Measurements from ENCODE around the gene HPCAL4.

The HPCAL4 gene

GRCh38 chr1:39676948-39677548 lies 14.2 kb downstream of the HPCAL4 start:
- no peak overlapping the region for H3K4me3 ChIP-seq (ENCODE audit: low read depth, low read length)
- TF ChIP-seq CTCF (IDR thresholded peaks at IDR 0.05; ENCODE audit: low read depth, low read length, missing control alignments) = no peak
- in situ Hi-C loops (cut with HindIII; ENCODE audit: low sequenced_read_pairs) = no loop called here
- no peak for DNase-seq (ENCODE audit: low read depth)

- in situ Hi-C loops (cut with HindIII; ENCODE audit: low sequenced_read_pairs) = no loop called here
- TF ChIP-seq CTCF (IDR thresholded peaks at IDR 0.05; ENCODE audit: low read depth, low read length, missing control alignments) = no peak
- no peak overlapping the region for H3K4me3 ChIP-seq (ENCODE audit: low read depth, low read length)
- no peak for DNase-seq (ENCODE audit: low read depth)
Observed at GRCh38 chr1:39675220-39675619, 16.0 kb downstream of the HPCAL4 start.

GRCh38 chr1:39673215-39673614 lies 18.0 kb downstream of the HPCAL4 start:
- DNase-seq (ENCODE audit: low read depth) = no peak
- TF ChIP-seq CTCF (IDR thresholded peaks at IDR 0.05; ENCODE audit: low read depth, low read length, missing control alignments) = no peak
- in situ Hi-C loops (cut with HindIII; ENCODE audit: low sequenced_read_pairs) = no loop called here
- no peak overlapping the region for H3K4me3 ChIP-seq (ENCODE audit: low read depth, low read length)

- in situ Hi-C loops (cut with HindIII; ENCODE audit: low sequenced_read_pairs) = no loop called here
- DNase-seq (ENCODE audit: low read depth) = no peak
- H3K4me3 ChIP-seq (ENCODE audit: low read depth, low read length) = no peak overlapping the region
- TF ChIP-seq CTCF (IDR thresholded peaks at IDR 0.05; ENCODE audit: low read depth, low read length, missing control alignments) = peak; percentile 58
Observed at GRCh38 chr1:39672551-39672947, 18.7 kb downstream of the HPCAL4 start.

GRCh38 chr1:39671793-39672550 lies 19.3 kb downstream of the HPCAL4 start, which contains the start of gene NT5C1A:
NT5C1A (minus strand) TSS chr1:39672107; CDS start chr1:39672038, 69 bp downstream.
- in situ Hi-C loops (cut with HindIII; ENCODE audit: low sequenced_read_pairs) = no loop called here
- peak within 1 kb of the TSS; percentile 27 for H3K4me3 ChIP-seq (ENCODE audit: low read depth, low read length)
- no peak for DNase-seq (ENCODE audit: low read depth)
- no peak for TF ChIP-seq CTCF (IDR thresholded peaks at IDR 0.05; ENCODE audit: low read depth, low read length, missing control alignments)

GRCh38 chr1:39671433-39671792 lies 19.8 kb downstream of the HPCAL4 start:
- H3K4me3 ChIP-seq (ENCODE audit: low read depth, low read length) = peak overlapping the region; percentile 27
- no peak for TF ChIP-seq CTCF (IDR thresholded peaks at IDR 0.05; ENCODE audit: low read depth, low read length, missing control alignments)
- no peak for DNase-seq (ENCODE audit: low read depth)

More at GRCh38 chr1:39671433-39671792, 19.8 kb downstream of the HPCAL4 start:
- in situ Hi-C loops (cut with HindIII; ENCODE audit: low sequenced_read_pairs) = no loop called here

Measured in astrocyte of the cerebellum (primary cell).